Liver (tissue), 3 donors: Measurements from ENCODE around the gene ENPP4.

Experiments used
- JUND ChIP-seq, 2 donors: IDR thresholded peaks; 2 replicates each; pipeline ENCODE4 v1.6.1; 2016; ENCODE audit warnings: antibody characterized with exemption in 2 of 2
- TF ChIP-seq, protein P1 (sequence below): fragments of 150-350 bp; IDR thresholded peaks from 2 replicates; pipeline ENCODE4 v1.5.1; 2017; ENCODE audit warnings: improper control_type of control experiment, low read depth, low read length; ENCODE audit not compliant: missing input control
- donor health status: healthy.
- donor health status: healthy.

DNA sequence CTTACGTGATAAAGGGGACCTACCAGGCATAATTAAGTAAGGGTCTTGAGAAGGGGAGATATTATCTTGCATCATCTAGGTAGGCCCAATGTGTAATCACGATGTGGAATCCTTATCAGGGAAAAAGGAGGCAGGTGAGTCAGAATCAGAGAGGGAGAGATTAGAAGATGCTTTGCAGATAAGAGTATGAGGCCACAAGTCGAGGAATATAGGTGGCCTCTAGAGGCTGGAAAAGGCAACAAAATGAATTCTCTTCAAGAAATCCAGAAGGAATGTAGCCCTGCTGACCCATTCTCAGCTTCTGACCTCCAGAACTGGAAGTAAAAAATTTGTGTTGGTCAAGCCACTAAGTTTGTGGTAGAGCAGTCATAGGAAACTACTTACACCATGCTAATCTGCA is 11.0 kb upstream of the ENPP4 start:
- TF ChIP-seq, protein P1, sequence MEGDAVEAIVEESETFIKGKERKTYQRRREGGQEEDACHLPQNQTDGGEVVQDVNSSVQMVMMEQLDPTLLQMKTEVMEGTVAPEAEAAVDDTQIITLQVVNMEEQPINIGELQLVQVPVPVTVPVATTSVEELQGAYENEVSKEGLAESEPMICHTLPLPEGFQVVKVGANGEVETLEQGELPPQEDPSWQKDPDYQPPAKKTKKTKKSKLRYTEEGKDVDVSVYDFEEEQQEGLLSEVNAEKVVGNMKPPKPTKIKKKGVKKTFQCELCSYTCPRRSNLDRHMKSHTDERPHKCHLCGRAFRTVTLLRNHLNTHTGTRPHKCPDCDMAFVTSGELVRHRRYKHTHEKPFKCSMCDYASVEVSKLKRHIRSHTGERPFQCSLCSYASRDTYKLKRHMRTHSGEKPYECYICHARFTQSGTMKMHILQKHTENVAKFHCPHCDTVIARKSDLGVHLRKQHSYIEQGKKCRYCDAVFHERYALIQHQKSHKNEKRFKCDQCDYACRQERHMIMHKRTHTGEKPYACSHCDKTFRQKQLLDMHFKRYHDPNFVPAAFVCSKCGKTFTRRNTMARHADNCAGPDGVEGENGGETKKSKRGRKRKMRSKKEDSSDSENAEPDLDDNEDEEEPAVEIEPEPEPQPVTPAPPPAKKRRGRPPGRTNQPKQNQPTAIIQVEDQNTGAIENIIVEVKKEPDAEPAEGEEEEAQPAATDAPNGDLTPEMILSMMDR: no peak
- no peak for TF ChIP-seq JUND (IDR thresholded peaks at IDR 0.05)
